A549 (cell line): Measurements from ENCODE around the gene GFAP. TPM values are rescaled to one million over a fixed set of nuclear protein-coding genes. Genes with fewer than 3 reads are reported as not detected.

ENCODE experiments used
- ATAC-seq, 2 experiments: fragments of 200-7000 bp in 1 of 2; fragments of >200 bp in 1 of 2; cut with Nextera tagmentation in 1 of 2; cut with Tn5 transposase in 1 of 2; 3 replicates each; pipeline versions ENCODE4 v1.8.0 to v1.9.1; 2018 to 2020; ENCODE audit warnings: mild to moderate bottlenecking in 1 of 2, moderate library complexity in 1 of 2
- CTCF ChIA-PET: fragments of 300-600 bp; sonication (Branson Sonifier 250); formaldehyde crosslinking; extraction: SDS; loops from one replicate; lab custom pipeline; 2021; ENCODE audit warnings: antibody characterized with exemption, inconsistent platforms; lab: Yijun Ruan, JAX
- POLR2A ChIA-PET: fragments of 350-600 bp; formaldehyde crosslinking; extraction: SDS; loops from one replicate; lab custom pipeline; 2021; ENCODE audit warnings: antibody characterized with exemption, inconsistent platforms; lab: Yijun Ruan, JAX
- DNase-seq, 2 experiments: peaks; one replicate each; pipeline versions ENCODE4 v3.0.0 to v3.0.0-alpha.2; 2011 to 2016; ENCODE audit warnings: low read depth in 1 of 2, low spot score in 1 of 2
- FAIRE-seq: peaks from 2 replicates; lab custom pipeline; 2011; peaks lifted over from hg19 to GRCh38; lab: Jason Lieb, UNC
- H3K27ac ChIP-seq, 2 experiments: fragments of >200 bp; sonication (Bioruptor Twin); formaldehyde crosslinking; 3 replicates each; pipeline ENCODE4 v1.5.1; 2016 to 2017
- H3K4me1 ChIP-seq: fragments of >200 bp; sonication (Bioruptor Twin); formaldehyde crosslinking; 3 replicates; pipeline ENCODE4 v1.6.1; 2016
- H3K4me2 ChIP-seq: fragments of >200 bp; sonication (Bioruptor Twin); formaldehyde crosslinking; 3 replicates; pipeline ENCODE4 v1.6.1; 2016
- H3K4me3 ChIP-seq: fragments of >200 bp; sonication (Bioruptor Twin); formaldehyde crosslinking; 3 replicates; pipeline ENCODE4 v1.5.1; 2016
- H3K9me3 ChIP-seq: fragments of >200 bp; sonication (Bioruptor Twin); formaldehyde crosslinking; 3 replicates; pipeline ENCODE4 v1.6.1; 2016
- BHLHE40 ChIP-seq: IDR thresholded peaks from 2 replicates; pipeline ENCODE4 v1.6.1; 2012; ENCODE audit warnings: low read depth, low read length, inconsistent platforms
- CBX2 ChIP-seq: fragments of 200-600 bp; sonication (generic); IDR thresholded peaks from 2 replicates; pipeline ENCODE4 v1.6.1; 2016; ENCODE audit warnings: low read depth, mild to moderate bottlenecking, borderline replicate concordance
- CHD4 ChIP-seq: fragments of 200-600 bp; sonication (generic); IDR thresholded peaks from 2 replicates; pipeline ENCODE4 v1.6.1; 2016; ENCODE audit warnings: antibody characterized with exemption, mild to moderate bottlenecking, borderline replicate concordance
- EHF ChIP-seq: fragments of 250-450 bp; sonication (Bioruptor Pico); IDR thresholded peaks from 2 replicates; pipeline ENCODE4 v1.5.0; 2020; ENCODE audit warnings: mild to moderate bottlenecking
- EHMT2 ChIP-seq: fragments of 200-600 bp; sonication (generic); IDR thresholded peaks from 2 replicates; pipeline ENCODE4 v1.6.1; 2016; ENCODE audit warnings: antibody characterized with exemption, low read depth, mild to moderate bottlenecking, moderate library complexity
- FOSB ChIP-seq: fragments of 250-450 bp; sonication (Bioruptor Pico); IDR thresholded peaks from 2 replicates; pipeline ENCODE4 v1.5.0; 2020; ENCODE audit warnings: mild to moderate bottlenecking, moderate library complexity
- FOSL2 ChIP-seq, 2 experiments: fragments of 450-650 bp in 1 of 2; fragments of >200 bp in 1 of 2; sonication (Bioruptor Twin) in 1 of 2; formaldehyde crosslinking; IDR thresholded peaks; 2 replicates each; pipeline versions ENCODE4 v1.5.0 to v1.6.1; 2016 to 2020; ENCODE audit warnings: mild to moderate bottlenecking in 1 of 2, moderate library complexity in 1 of 2
- GATA3 ChIP-seq: IDR thresholded peaks from 2 replicates; pipeline ENCODE4 v1.6.1; 2012; ENCODE audit warnings: borderline replicate concordance
- HDAC2 ChIP-seq: fragments of 200-600 bp; sonication (generic); IDR thresholded peaks from 2 replicates; pipeline ENCODE4 v1.6.1; 2016
- HOXA7 ChIP-seq: fragments of 250-450 bp; sonication (Bioruptor Pico); IDR thresholded peaks from 2 replicates; pipeline ENCODE4 v1.5.0; 2020; ENCODE audit warnings: mild to moderate bottlenecking, moderate library complexity
- JUNB ChIP-seq: fragments of >200 bp; sonication (Bioruptor Twin); formaldehyde crosslinking; IDR thresholded peaks from 2 replicates; pipeline ENCODE4 v1.6.1; 2016
- KDM1A ChIP-seq: fragments of 200-600 bp; sonication (generic); IDR thresholded peaks from 2 replicates; pipeline ENCODE4 v1.6.1; 2016; ENCODE audit warnings: low read depth, mild to moderate bottlenecking
- MAFK ChIP-seq: fragments of 450-650 bp; IDR thresholded peaks from 2 replicates; pipeline ENCODE4 v1.6.1; 2014; ENCODE audit not compliant: partially characterized antibody
- MYC ChIP-seq: IDR thresholded peaks from 2 replicates; pipeline ENCODE4 v1.6.1; 2012; ENCODE audit warnings: mild to moderate bottlenecking, inconsistent platforms, low read length, improper control_type of control experiment, borderline replicate concordance
- NFE2L2 ChIP-seq: fragments of 150-350 bp; conservative IDR thresholded peaks from 2 replicates; pipeline ENCODE4 v1.6.1; 2014; ENCODE audit warnings: low read length
- NPAS2 ChIP-seq: fragments of 250-450 bp; sonication (Bioruptor Pico); IDR thresholded peaks from 2 replicates; pipeline ENCODE4 v1.8.0; 2022; ENCODE audit warnings: mild to moderate bottlenecking, moderate library complexity, borderline replicate concordance
- PHF8 ChIP-seq: fragments of 200-600 bp; sonication (generic); IDR thresholded peaks from 2 replicates; pipeline ENCODE4 v1.6.1; 2016; ENCODE audit warnings: low read depth, mild to moderate bottlenecking, antibody characterized with exemption, moderate library complexity, borderline replicate concordance
- POLR2A ChIP-seq: IDR thresholded peaks from 2 replicates; pipeline ENCODE4 v1.6.1; 2012; ENCODE audit warnings: mild to moderate bottlenecking, low read length
- POLR2AphosphoS2 ChIP-seq: conservative IDR thresholded peaks from 2 replicates; pipeline ENCODE4 v1.6.1; 2012; ENCODE audit warnings: low read length, improper control_type of control experiment, inconsistent platforms
- RCOR1 ChIP-seq: fragments of 150-350 bp; IDR thresholded peaks from 2 replicates; pipeline ENCODE4 v1.6.1; 2014; ENCODE audit warnings: antibody characterized with exemption, low read length, low read depth
- SREBF2 ChIP-seq: fragments of 450-650 bp; IDR thresholded peaks from 2 replicates; pipeline ENCODE4 v1.6.1; 2014; ENCODE audit warnings: mild to moderate bottlenecking, moderate library complexity
- TFCP2L1 ChIP-seq: fragments of 250-450 bp; sonication (Bioruptor Pico); IDR thresholded peaks from 2 replicates; pipeline ENCODE4 v1.5.0; 2021; ENCODE audit warnings: mild to moderate bottlenecking
- TP53 ChIP-seq: fragments of 250-450 bp; sonication (Bioruptor Pico); IDR thresholded peaks from 2 replicates; pipeline ENCODE4 v1.5.0; 2021; ENCODE audit warnings: mild to moderate bottlenecking, moderate library complexity
- ZC3H11A ChIP-seq: fragments of 450-650 bp; IDR thresholded peaks from 2 replicates; pipeline ENCODE4 v1.6.1; 2014; ENCODE audit warnings: antibody characterized with exemption, mild to moderate bottlenecking
- ZNF302 ChIP-seq: fragments of 250-450 bp; sonication (Bioruptor Pico); IDR thresholded peaks from 2 replicates; pipeline ENCODE4 v1.9.0; 2021; ENCODE audit warnings: inconsistent platforms, mild to moderate bottlenecking, moderate library complexity
- WGBS: methylation state at CpG from one replicate; pipeline ENCODE4 v1.1.6; 2017; ENCODE audit errors: missing lambda C conversion rate; 5-methylcytosine and 5-hydroxymethylcytosine counted together
- polyA plus RNA-seq, 4 experiments: library from polyadenylated mRNA; depleted of rRNA in 3 of 4; stranded (reverse); fragments of >200 nt; fragmentation: RNase III in 1 of 4; extraction: RNeasy Plus Mini Kit Qiagen cat#74134 plus additional on column Dnase treatment in 1 of 4; gene quantifications; 2 replicates in 3 of 4; 3 replicates in 1 of 4; pipeline ENCODE4 v1.2.3, GENCODE V29; 2011 to 2017
- TF ChIP-seq, protein P1 (sequence below): IDR thresholded peaks from 2 replicates; pipeline ENCODE4 v1.6.1; 2012
- TF ChIP-seq, protein P2 (sequence below): fragments of >200 bp; sonication (Bioruptor Twin); formaldehyde crosslinking; IDR thresholded peaks from 3 replicates; pipeline ENCODE4 v1.6.1; 2016
- TF ChIP-seq, protein P3 (sequence below): IDR thresholded peaks from 2 replicates; pipeline ENCODE4 v1.6.1; 2012; ENCODE audit warnings: low read depth, borderline replicate concordance
- TF ChIP-seq, protein P4 (sequence below): fragments of >200 bp; sonication (Bioruptor Twin); formaldehyde crosslinking; IDR thresholded peaks from 3 replicates; pipeline ENCODE4 v1.5.1; 2016
- TF ChIP-seq, protein P5 (sequence below): IDR thresholded peaks from 2 replicates; pipeline ENCODE4 v1.6.1; 2012
- TF ChIP-seq, protein P6 (sequence below): fragments of 450-650 bp; IDR thresholded peaks from 2 replicates; pipeline ENCODE4 v1.6.1; 2014; ENCODE audit warnings: antibody characterized with exemption

Gene GFAP
- polyA plus RNA-seq, 2 of the 4 experiments (the other 2 are of a cell fraction), result 1.5 to 1.8 TPM

DNA sequence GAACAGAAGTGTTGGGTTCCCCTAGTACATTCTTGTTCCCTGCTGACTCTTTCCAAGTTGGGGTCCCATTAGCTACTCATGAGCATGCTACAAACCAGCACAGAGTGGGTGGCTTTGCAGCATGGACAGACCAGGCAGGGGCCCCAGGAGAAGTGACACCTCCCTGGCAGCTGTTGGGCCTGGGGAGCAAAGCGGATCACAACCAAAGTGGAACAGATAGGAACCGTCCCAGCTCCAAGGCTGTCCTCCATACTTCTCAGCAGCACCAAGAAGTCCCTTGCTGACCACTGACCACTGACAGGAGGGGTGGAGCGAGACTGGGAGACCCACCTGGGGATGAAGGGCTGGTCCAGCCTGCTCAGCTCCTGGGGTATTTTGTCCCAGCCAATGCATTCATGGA lies 12.4 kb upstream of the GFAP start:
- POLR2A ChIA-PET, result no interaction called here
- FAIRE-seq, result no peak

DNA sequence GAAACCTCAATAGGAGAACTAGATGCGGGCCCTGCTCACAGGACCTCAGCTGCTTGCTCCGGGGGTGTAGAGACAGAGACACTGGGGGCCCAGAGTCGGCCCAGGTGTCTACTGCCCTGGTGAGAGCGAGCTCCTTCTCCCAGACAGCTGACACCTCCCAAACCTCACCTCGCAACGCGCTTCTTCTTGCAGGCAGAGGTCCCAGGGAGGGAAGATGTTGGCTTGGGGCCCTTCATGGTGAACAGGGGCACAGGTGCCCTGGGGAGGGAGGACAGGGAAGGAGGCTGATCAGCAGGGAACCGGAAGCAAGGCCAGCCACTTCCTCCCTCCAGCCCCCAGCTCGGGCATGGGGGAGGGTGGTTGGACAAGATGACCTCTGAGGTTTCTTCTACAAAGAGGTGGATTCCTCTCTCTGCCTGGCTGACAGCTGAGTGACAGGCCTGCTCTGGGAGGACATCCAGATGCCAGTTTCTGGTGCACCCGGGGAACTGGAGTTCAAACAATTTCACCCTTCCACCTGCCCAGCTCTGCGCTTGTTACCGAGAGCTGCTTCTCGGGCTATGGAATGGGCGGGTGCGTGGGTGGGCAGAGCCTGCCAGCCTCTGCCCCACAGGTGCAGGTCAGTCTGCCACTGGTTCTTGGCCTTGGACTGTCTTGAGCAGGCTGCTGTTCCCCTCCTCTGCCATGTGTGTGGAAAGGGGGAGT lies 11.7 kb upstream of the GFAP start:
- POLR2A ChIA-PET, result no interaction called here
- no peak overlapping the region for H3K4me3 ChIP-seq
- ATAC-seq (no peak), DNase-seq (no peak), FAIRE-seq (no peak)
- H3K4me2 ChIP-seq, result no peak overlapping the region
- H3K27ac ChIP-seq, result no peak overlapping the region
- no peak for TF ChIP-seq SREBF2
- TF ChIP-seq NPAS2 (CRISPR knock-in tag), result no peak
- TF ChIP-seq MYC, result no peak
- TF ChIP-seq HDAC2, result no peak
- TF ChIP-seq KDM1A, result no peak
- TF ChIP-seq PHF8, result no peak
- no peak for TF ChIP-seq HOXA7 (CRISPR knock-in tag)
- TF ChIP-seq JUNB, result no peak
- no peak for TF ChIP-seq TP53
- TF ChIP-seq FOSL2 (IDR thresholded peaks at IDR 0.05), result no peak
- TF ChIP-seq FOSL2 (CRISPR knock-in tag; IDR thresholded peaks at IDR 0.05), result no peak
- TF ChIP-seq POLR2A, result no peak
- TF ChIP-seq BHLHE40, result no peak
- TF ChIP-seq ZC3H11A, result no peak
- TF ChIP-seq, protein P1, sequence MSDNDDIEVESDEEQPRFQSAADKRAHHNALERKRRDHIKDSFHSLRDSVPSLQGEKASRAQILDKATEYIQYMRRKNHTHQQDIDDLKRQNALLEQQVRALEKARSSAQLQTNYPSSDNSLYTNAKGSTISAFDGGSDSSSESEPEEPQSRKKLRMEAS, result no peak
- no peak for TF ChIP-seq MAFK
- TF ChIP-seq, protein P2, sequence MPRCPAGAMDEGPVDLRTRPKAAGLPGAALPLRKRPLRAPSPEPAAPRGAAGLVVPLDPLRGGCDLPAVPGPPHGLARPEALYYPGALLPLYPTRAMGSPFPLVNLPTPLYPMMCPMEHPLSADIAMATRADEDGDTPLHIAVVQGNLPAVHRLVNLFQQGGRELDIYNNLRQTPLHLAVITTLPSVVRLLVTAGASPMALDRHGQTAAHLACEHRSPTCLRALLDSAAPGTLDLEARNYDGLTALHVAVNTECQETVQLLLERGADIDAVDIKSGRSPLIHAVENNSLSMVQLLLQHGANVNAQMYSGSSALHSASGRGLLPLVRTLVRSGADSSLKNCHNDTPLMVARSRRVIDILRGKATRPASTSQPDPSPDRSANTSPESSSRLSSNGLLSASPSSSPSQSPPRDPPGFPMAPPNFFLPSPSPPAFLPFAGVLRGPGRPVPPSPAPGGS, result no peak
- no peak for TF ChIP-seq EHF (CRISPR knock-in tag)
- CTCF ChIA-PET, result interaction anchor here (0.6 to 38.3 kb wide), 11 partner anchors 9 to 208 kb away, joined by 3 to 1853 read pairs (median 4); partner anchors contain the start of genes ACBD4, DCAKD and KIF18B
- WGBS, result 88% methylated on average over 15 of the region's 15 CpGs
- H3K9me3 ChIP-seq, result no peaks in the 10 kb centered on the region
- H3K4me1 ChIP-seq, result no peaks in the 10 kb centered on the region

More for the DNA sequence above, 12.4 kb upstream of the GFAP start:
- CTCF ChIA-PET, result interaction anchor here (2.4 to 38.3 kb wide), 4 partner anchors 16 to 207 kb away, joined by 11 to 1853 read pairs (median 430); partner anchors contain the start of genes ACBD4, DCAKD and KIF18B
- ATAC-seq (no peak), DNase-seq (no peak)
- no peak overlapping the region for H3K27ac ChIP-seq
- TF ChIP-seq NFE2L2 (no peak), NPAS2 (CRISPR knock-in tag) (no peak), FOSB (no peak), GATA3 (no peak), CHD4 (no peak), POLR2A (no peak), POLR2AphosphoS2 (no peak), RCOR1 (no peak), ZNF302 (no peak), EHMT2 (no peak), TFCP2L1 (CRISPR knock-in tag) (no peak), CBX2 (no peak)
- TF ChIP-seq, protein P3, sequence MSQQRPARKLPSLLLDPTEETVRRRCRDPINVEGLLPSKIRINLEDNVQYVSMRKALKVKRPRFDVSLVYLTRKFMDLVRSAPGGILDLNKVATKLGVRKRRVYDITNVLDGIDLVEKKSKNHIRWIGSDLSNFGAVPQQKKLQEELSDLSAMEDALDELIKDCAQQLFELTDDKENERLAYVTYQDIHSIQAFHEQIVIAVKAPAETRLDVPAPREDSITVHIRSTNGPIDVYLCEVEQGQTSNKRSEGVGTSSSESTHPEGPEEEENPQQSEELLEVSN, result no peak
- TF ChIP-seq, protein P4, sequence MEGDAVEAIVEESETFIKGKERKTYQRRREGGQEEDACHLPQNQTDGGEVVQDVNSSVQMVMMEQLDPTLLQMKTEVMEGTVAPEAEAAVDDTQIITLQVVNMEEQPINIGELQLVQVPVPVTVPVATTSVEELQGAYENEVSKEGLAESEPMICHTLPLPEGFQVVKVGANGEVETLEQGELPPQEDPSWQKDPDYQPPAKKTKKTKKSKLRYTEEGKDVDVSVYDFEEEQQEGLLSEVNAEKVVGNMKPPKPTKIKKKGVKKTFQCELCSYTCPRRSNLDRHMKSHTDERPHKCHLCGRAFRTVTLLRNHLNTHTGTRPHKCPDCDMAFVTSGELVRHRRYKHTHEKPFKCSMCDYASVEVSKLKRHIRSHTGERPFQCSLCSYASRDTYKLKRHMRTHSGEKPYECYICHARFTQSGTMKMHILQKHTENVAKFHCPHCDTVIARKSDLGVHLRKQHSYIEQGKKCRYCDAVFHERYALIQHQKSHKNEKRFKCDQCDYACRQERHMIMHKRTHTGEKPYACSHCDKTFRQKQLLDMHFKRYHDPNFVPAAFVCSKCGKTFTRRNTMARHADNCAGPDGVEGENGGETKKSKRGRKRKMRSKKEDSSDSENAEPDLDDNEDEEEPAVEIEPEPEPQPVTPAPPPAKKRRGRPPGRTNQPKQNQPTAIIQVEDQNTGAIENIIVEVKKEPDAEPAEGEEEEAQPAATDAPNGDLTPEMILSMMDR, result no peak
- TF ChIP-seq, protein P1, result no peak
- TF ChIP-seq, protein P2, result no peak
- TF ChIP-seq, protein P5, sequence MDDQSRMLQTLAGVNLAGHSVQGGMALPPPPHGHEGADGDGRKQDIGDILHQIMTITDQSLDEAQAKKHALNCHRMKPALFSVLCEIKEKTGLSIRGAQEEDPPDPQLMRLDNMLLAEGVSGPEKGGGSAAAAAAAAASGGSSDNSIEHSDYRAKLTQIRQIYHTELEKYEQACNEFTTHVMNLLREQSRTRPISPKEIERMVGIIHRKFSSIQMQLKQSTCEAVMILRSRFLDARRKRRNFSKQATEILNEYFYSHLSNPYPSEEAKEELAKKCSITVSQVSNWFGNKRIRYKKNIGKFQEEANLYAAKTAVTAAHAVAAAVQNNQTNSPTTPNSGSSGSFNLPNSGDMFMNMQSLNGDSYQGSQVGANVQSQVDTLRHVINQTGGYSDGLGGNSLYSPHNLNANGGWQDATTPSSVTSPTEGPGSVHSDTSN, result no peak
- TF ChIP-seq, protein P6, sequence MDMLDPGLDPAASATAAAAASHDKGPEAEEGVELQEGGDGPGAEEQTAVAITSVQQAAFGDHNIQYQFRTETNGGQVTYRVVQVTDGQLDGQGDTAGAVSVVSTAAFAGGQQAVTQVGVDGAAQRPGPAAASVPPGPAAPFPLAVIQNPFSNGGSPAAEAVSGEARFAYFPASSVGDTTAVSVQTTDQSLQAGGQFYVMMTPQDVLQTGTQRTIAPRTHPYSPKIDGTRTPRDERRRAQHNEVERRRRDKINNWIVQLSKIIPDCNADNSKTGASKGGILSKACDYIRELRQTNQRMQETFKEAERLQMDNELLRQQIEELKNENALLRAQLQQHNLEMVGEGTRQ, result no peak
- TF ChIP-seq, all 56 proteins: peak for 0
- Histone ChIP-seq H3K4me3 (no peak overlapping the region), H3K4me2 (no peak overlapping the region), H3K9me3 (no peaks in the 10 kb centered on the region), H3K4me1 (no peaks in the 10 kb centered on the region)
- 98% methylated on average over 3 of the region's 3 CpGs for WGBS
